Stimulated activated CD8-positive, alpha-beta memory T cell treated with anti-CD3 and anti-CD28 coated beads, Interleukin-12 subunit alpha, Interleukin-12 subunit beta, amount 100 ng/mL, for 24 hours (primary cell): Measurements from ENCODE around the gene GRIK4.
"Not testable (repeated sequence)": the region's sequence is repeated elsewhere in the genome, so short reads cannot be mapped to it uniquely, and the experiment has no call there.

ENCODE experiments used
- DNase-seq: peaks from one replicate; pipeline ENCODE4 v3.0.0-alpha.2; 2020; ENCODE audit errors: extremely low read depth

The GRIK4 gene

GRCh38 chr11:120780239-120780638, 268.7 kb downstream of the GRIK4 start:
- no peak for DNase-seq

- no peak for DNase-seq
Observed at GRCh38 chr11:120781486-120782120, 270.1 kb downstream of the GRIK4 start.

GRCh38 chr11:120784566-120785251, 273.2 kb downstream of the GRIK4 start:
- DNase-seq, result no peak

- no peak for DNase-seq
Observed at GRCh38 chr11:120785576-120785975, 274.0 kb downstream of the GRIK4 start.

- DNase-seq, result no peak
Observed at GRCh38 chr11:120786206-120786735, 274.7 kb downstream of the GRIK4 start.

- not testable (repeated sequence) for DNase-seq
Observed at GRCh38 chr11:120787224-120787623, 275.7 kb downstream of the GRIK4 start.

GRCh38 chr11:120789391-120789790, 277.8 kb downstream of the GRIK4 start:
- DNase-seq, result no peak

GRCh38 chr11:120792306-120792705, 280.8 kb downstream of the GRIK4 start:
- DNase-seq, result no peak

GRCh38 chr11:120793150-120793549, 281.6 kb downstream of the GRIK4 start:
- no peak for DNase-seq

- no peak for DNase-seq
Observed at GRCh38 chr11:120793806-120794479, 282.4 kb downstream of the GRIK4 start.

- no peak for DNase-seq
Observed at GRCh38 chr11:120794748-120795147, 283.2 kb downstream of the GRIK4 start.

GRCh38 chr11:120795185-120795584, 283.6 kb downstream of the GRIK4 start:
- DNase-seq, result no peak

GRCh38 chr11:120797143-120797542, 285.6 kb downstream of the GRIK4 start:
- no peak for DNase-seq

- DNase-seq, result no peak
Observed at GRCh38 chr11:120798854-120799253, 287.3 kb downstream of the GRIK4 start.

- DNase-seq, result no peak
Observed at GRCh38 chr11:120800206-120800605, 288.7 kb downstream of the GRIK4 start.

GRCh38 chr11:120801801-120802689, 290.5 kb downstream of the GRIK4 start:
- DNase-seq, result no peak

GRCh38 chr11:120805960-120806555, 294.5 kb downstream of the GRIK4 start:
- DNase-seq, result no peak

- no peak for DNase-seq
Observed at GRCh38 chr11:120807414-120808150, 296.0 kb downstream of the GRIK4 start.

GRCh38 chr11:120808616-120809050, 297.1 kb downstream of the GRIK4 start:
- DNase-seq, result no peak

GRCh38 chr11:120810251-120810650, 298.7 kb downstream of the GRIK4 start:
- DNase-seq, result no peak

GRCh38 chr11:120811199-120811598, 299.7 kb downstream of the GRIK4 start:
- no peak for DNase-seq
